GM12874 (cell line): Measurements from ENCODE around the gene SLC25A4.

Experiments
- CTCF ChIP-seq: IDR thresholded peaks from 2 replicates; pipeline ENCODE4 v1.5.1; 2011; ENCODE audit warnings: low read depth, mild to moderate bottlenecking, control low read depth, low read length, moderate library complexity; ENCODE audit not compliant: insufficient read depth

Gene SLC25A4

GRCh38 chr4:185101354-185101890, 41.6 kb upstream of the SLC25A4 start:
- no peak for TF ChIP-seq CTCF

GRCh38 chr4:185104733-185105132, 38.3 kb upstream of the SLC25A4 start:
- no peak for TF ChIP-seq CTCF

GRCh38 chr4:185106353-185106752, 36.7 kb upstream of the SLC25A4 start:
- no peak for TF ChIP-seq CTCF

GRCh38 chr4:185108185-185108584, 34.9 kb upstream of the SLC25A4 start:
- TF ChIP-seq CTCF: no peak

- no peak for TF ChIP-seq CTCF
Observed at GRCh38 chr4:185108669-185109068, 34.4 kb upstream of the SLC25A4 start.

GRCh38 chr4:185109736-185110135, 33.3 kb upstream of the SLC25A4 start:
- TF ChIP-seq CTCF: no peak

- TF ChIP-seq CTCF: no peak
Observed at GRCh38 chr4:185110375-185110823, 32.7 kb upstream of the SLC25A4 start.
